IPS-18c (cell line): Measurements from ENCODE around the gene EXOC1L.

Experiments
- H3K4me3 ChIP-seq: 2 replicates; pipeline ENCODE4 v1.7.0; 2013; ENCODE audit warnings: low read depth, mild to moderate bottlenecking, low read length, moderate library complexity; ENCODE audit not compliant: insufficient read depth
- H3K9me3 ChIP-seq: one replicate; pipeline ENCODE4 v1.6.1; 2013; ENCODE audit warnings: mild to moderate bottlenecking, low read length, moderate library complexity; ENCODE audit not compliant: control insufficient read depth, insufficient read depth

EXOC1L gene, protein sequence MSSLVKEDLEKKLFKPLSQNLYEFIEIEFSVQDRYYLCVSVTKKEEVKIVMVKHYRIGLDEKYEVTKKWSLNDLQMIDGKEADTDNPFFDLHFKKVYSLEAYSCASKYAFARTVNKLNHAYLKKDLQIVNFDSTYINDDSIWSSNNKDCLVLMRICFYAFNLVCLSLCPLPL

DNA sequence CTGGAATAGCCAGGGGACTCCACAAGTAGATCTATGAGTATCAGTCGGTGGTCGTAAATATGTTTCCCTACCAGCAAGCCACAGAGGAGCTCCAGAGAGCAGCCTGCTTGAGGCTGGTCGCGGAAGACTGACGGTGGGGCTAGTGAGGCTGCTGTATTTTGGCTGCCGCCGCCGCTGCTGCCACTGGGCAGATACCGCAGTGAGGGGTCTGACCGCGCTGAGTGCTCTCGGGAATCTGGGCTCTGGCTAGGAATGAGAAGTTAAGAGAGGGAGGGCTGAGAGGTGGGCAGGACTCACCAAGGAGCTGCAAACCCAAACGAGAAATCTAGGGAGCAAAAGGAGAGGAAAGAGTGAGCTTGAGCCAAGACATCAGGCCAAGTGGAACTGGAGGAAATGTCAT, at the start of gene EXOC1L:
TSS of gene EXOC1L (plus strand) at position 157 of the 400 bp plus-strand sequence. CDS start at position 394, 237 bp downstream.
- H3K4me3 ChIP-seq = no peak within 1 kb of the TSS
- no peaks in the 10 kb centered on the region for H3K9me3 ChIP-seq

DNA sequence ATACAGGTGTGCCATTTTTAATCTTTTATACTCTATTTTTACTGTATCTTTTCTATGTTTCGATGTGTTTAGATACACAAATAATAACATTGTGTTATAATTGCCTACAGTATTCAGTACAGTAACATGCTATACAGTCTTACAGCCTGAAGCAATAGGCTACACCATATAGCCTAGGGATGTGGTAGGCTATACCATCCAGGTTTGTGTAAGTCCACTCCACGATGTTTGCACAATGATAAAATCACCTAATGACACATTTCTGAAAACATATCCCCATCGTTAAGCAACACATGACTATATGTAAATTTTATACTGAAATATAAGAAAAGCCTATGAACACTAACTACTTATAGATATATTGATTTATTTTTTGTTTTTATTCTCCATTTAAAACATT, 48.9 kb upstream of the EXOC1L start:
- Histone ChIP-seq H3K4me3 (no peak overlapping the region), H3K9me3 (no peaks in the 10 kb centered on the region)

DNA sequence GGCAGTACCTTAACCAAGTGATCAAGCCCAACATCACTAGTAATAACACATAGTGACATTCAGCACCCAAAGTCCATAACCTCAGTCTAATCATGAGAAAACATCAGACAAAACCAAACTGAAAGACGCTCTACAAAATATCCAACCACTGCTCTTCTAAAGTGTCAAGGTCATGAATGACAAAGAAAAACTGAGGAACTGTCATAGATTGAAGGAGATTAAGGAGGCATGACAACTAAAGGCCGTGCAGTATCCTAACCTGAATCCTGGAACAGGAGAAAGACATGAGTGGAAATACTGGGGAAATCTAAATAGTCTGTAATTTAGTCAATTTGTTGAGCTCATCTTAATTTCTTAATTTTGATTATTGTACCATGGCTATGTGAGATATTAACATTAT, 38.2 kb upstream of the EXOC1L start:
- Histone ChIP-seq H3K4me3 (no peak overlapping the region), H3K9me3 (no peaks in the 10 kb centered on the region)

DNA sequence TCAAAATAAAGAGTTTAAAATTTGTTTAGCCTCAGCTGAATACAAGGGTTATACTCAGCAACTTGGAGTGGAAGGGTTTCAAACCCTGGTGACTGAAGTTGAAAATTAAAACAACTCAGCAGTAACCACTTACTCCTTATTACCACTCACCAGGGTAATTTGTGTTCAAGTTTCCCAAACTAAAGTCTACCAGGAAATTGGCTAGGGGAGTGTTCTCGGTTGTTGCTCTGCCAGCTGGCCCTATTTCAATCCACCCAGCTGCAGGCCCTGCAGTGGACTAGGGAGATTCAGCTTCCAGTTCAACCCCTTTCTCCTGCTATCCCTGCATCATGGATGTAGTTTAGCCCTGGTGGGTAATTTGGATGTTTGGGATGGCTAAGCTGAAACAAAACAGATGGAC, 37.8 kb upstream of the EXOC1L start:
- H3K4me3 ChIP-seq = no peak overlapping the region
- H3K9me3 ChIP-seq = no peaks in the 10 kb centered on the region

DNA sequence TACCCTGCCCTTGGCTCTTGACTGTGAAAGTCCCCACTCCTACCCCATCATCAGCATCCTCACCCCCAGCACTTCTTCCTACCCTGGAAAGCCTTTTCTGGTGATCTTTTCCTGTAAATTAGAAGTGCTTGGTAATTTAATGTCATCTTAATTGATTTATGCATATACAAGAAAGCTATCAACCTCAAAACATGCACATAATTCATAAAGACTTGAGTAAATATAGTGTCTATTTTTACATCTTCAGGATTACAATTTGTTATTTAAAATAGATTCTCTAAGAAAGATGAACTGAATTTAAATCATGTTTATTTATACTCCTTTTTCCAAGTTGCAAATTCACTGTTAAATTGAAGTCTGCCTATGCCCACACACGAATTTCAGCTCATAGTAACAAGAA, 36.0 kb upstream of the EXOC1L start:
- H3K4me3 ChIP-seq = no peak overlapping the region
- no peaks in the 10 kb centered on the region for H3K9me3 ChIP-seq

DNA sequence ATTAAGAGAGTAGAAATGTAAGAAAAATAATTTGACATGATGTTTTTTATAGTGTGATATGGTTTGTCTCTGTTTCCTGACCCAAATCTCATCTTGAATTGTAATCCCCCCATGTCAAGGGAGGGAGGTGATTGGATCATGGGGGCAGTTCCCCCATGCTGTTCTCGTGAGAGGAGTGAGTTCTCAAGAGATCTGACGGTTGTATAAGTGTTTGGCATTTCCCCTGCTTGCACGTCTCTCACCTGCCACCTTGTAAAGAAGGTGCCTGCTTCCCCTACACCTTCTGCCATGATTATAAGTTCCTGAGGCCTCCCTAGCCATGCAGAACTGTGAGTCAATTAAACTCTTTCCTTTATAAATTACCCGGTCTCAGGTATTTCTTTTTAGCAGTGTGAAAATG, 34.8 kb upstream of the EXOC1L start:
- no peaks in the 10 kb centered on the region for H3K9me3 ChIP-seq
- H3K4me3 ChIP-seq = no peak overlapping the region

DNA sequence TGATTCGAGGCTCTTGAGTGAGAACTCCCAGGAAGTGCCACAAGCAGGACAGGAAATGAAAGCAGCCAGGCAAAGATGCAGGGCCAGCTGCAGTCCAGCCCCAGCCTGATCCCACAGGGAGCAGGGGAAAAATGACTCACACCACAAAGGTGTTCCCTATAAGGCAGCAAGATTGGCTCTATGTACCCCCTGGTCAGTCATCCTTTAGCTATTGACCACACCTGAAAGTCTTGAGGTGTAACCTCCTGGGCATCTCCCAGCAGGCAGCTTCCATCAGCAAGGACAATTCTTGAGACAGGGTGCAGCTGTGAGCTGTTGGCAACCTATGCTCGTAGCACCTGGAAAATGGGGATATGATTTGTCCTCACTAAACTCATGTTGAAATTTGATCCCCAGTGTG, 27.9 kb upstream of the EXOC1L start:
- Histone ChIP-seq H3K4me3 (no peak overlapping the region), H3K9me3 (no peaks in the 10 kb centered on the region)

DNA sequence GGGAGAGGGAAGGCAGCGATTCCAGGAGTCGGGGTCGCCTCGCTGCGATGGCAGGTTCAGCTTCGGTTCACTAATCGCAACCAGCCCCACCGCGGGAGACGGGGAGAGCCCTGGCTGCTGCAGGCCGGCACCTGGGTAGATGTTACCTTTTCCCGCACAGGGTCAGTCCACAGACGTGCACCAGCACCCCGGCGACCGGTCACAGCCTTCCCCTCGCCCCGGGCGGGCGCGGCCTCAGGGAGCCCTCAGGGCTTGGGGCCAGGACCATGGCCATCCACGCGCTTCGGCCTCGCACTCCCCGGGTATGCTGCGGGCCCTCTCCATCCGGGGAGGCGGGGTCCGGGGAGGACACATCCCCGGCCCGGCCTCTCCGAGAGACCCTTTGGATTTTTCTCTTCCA, 26.1 kb upstream of the EXOC1L start:
- no peak overlapping the region for H3K4me3 ChIP-seq
- H3K9me3 ChIP-seq = no peaks in the 10 kb centered on the region

DNA sequence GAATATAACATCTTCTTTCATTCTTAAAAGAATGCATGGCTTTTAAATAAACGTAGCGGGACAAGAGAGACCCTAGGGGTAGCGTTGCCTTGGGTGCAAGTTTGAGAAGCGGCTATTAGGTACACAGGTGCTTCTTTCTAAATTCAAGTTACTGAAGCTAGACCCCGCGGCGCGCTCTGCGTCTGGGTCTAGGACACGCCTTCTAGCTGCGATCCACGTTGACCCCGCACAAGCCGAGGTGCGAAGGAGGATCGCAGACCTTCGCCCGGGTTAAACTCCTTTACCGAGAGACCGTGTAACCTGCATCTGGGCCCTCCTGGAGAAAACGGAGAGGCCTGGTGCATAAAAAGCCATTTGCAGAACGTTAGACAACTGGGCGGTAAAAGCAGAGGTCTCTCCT, 25.5 kb upstream of the EXOC1L start:
- Histone ChIP-seq H3K4me3 (no peak overlapping the region), H3K9me3 (no peaks in the 10 kb centered on the region)

DNA sequence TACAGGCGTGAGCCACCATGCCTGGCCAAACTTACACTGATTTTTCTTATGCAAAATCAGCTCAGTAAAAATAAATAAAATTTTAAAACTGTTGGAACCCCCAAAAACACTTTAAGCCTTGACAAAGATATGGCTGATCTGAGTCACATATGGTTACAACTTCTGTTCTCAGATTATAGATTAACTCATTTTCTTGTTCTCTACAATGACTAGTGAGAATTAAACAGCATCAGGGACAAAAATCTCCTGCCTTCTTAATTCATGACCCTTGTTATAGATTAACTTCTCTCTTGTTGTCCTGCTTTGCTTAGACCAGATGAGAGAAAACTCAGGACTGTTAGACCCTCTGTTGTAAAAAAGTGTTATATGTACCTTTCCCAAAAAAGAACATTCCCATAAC, 24.2 kb upstream of the EXOC1L start:
- Histone ChIP-seq H3K4me3 (no peak overlapping the region), H3K9me3 (no peaks in the 10 kb centered on the region)

DNA sequence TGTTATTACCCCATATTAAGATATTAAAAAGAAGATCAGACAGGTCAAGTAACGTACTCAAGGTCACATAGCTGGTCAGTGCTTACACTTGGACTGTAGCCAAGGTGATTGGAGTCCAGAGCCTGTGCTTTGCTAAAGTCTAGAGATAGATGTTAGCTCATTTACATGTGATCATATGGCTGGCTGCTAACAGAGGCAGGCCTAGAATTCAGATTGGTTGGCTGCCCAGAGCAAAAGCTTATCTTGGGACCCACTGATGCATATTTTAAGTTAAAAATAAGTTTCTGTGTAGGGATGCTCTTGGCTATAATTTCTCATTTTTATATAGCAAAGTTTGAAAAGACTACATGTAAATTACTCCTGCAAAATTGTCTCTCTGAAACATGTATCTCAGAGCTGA, 18.1 kb upstream of the EXOC1L start:
- Histone ChIP-seq H3K4me3 (no peak overlapping the region), H3K9me3 (no peaks in the 10 kb centered on the region)

DNA sequence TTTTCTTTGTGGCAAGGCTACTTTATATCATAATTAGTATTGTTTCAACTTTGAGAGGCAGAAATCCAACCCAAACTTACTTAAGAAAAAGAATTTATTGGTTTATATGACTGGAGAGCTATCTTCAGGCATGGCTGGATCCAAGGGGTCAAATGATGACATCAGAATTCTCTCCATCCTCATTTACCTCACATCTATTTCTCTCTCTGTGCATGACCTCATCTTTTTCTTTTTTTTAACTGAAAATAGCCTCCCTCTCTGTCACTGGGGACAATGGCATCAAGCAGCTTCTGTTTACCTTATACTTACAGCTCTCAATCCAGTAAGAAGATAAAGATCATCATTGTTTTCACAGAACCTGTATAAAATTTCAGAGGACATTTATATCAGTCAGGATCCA, 12.0 kb upstream of the EXOC1L start:
- no peak overlapping the region for H3K4me3 ChIP-seq
- H3K9me3 ChIP-seq = no peaks in the 10 kb centered on the region

DNA sequence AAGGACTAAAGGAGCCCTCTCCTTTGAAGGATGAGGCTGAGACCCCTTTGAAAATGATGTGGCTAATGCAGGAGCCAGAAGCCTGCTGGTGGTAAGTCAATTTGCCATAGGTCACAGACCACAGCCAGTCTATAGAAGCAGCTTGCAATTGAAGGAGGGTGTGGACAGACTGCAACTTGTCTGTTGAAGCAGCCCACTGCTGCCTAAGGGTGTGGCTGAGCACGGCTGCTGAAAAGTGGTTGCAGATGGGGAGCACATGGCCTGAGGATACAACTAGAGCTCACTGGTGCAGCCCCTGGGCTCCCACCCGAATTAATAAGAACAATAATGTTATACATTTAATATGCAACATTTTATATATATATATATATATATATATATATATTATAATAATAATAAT, 11.4 kb upstream of the EXOC1L start:
- no peaks in the 10 kb centered on the region for H3K9me3 ChIP-seq

DNA sequence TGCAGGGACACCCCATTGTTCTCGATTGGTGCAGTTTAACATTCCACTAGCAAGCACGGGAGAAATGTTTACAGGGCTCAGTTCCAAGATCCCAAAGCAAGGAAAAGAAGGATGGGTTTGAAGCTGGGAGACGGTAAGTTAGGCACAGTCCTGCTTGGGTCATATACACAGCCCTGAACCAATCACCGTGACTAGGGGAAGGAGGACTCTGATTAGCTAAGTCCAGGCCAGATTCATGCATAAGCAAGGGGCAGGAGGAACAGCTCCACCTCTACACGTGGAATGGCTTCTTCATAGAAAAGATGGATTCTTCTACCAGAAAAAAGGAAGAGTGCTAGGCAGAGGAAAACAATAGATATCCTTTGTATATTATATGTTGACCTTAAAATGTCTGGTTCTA, 11.0 kb upstream of the EXOC1L start:
- no peaks in the 10 kb centered on the region for H3K9me3 ChIP-seq
- no peak overlapping the region for H3K4me3 ChIP-seq

More for the DNA sequence above, 11.4 kb upstream of the EXOC1L start:
- H3K4me3 ChIP-seq = no peak overlapping the region

DNA sequence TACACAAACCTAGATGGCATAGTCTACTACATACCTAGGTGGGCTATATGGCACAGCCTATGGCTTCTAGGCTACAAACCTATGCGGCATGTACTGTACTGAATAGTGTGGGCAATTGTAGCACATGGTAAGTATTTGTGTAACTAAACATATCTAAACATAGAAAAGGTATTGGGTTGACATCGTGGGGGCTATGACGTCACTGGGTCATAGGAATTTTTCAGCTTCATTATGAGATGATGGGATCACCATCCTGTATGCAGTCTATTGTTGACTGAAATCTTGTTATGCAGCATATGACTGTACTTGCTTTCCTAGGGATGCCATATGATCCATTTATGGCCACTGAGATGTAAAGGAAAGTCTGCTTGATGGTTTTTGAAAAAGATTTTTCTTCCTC, 1.9 kb upstream of the EXOC1L start:
- H3K4me3 ChIP-seq = no peak overlapping the region
- no peaks in the 10 kb centered on the region for H3K9me3 ChIP-seq

DNA sequence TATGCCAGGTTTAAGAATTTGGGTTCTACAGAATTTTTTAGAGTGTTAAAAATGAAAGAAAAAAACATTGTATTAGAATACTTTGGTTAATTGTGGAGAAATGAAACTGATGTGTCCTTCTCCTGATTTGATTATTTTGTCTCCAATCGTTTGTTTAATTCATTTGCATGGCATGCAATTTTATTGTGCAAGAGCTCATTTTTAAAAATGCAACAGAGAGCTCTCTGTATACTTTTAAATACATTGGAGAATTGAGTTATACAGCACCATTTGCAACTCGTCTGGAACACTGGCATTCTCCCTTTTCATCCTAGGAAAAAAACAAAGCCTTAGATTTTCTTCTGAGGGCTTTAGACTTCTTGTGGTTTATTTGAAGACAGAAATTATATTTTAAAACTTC, 689 bp downstream of the EXOC1L start:
- Histone ChIP-seq H3K9me3 (no peaks in the 10 kb centered on the region), H3K4me3 (no peak overlapping the region)

DNA sequence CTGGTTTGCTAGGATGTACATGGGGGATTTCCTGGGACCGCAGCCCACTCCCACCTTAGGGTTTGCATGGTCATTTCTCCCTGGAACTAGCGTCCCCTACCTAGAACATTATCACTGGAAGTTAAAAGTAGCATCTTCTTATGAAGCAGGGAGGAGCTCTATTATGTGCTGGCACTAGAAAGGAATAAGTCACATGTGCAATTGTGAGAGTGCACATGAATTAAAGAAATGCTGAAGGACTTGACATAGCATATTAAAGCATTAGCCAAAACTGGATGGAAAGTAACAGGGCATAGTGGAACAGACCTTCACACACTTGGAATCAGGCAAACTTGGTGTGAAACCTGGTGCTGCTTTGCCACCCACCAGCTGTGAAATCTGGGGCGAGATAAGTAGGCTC, 2.7 kb downstream of the EXOC1L start:
- no peaks in the 10 kb centered on the region for H3K9me3 ChIP-seq
- H3K4me3 ChIP-seq = no peak overlapping the region

DNA sequence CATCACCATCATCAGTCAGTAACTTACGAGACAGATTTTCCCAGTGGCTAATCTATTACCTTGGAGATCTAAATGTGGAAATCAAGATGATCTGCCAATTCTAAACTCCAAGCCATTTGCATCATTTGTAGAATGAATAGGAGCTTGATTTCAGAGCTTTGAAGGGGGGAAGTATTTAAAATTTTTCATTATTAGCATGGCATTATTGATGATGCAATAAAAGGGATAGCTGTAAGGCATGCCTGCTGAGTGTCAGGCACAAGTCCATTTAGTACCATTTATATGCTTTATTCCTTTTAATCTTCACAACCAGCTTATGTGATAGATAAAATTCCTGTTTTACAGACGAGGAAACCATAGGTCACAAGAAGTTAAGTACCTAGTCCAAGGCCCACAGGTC, 5.3 kb downstream of the EXOC1L start:
- H3K9me3 ChIP-seq = no peaks in the 10 kb centered on the region
- no peak overlapping the region for H3K4me3 ChIP-seq

DNA sequence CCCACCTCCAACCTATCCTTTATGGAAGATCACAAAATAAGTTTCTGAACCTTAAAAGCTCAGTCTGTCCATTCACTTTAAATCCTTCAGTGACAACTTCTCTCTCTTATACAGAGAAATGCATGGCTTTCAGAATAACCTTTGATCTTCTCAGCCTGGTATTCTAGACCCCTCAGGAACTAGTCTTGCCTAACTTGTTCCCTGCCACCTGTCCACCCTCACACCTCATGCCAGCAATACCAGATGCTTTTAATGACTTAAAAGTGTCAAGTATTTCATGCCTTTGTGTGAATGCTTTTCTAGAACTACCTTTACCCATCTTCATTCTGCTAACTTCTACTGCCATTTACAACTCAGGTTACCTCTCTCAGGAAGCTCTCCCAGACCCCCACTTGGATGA, 7.4 kb downstream of the EXOC1L start:
- Histone ChIP-seq H3K4me3 (no peak overlapping the region), H3K9me3 (no peaks in the 10 kb centered on the region)
